ENCODE results near the gene MAGT1.
A peak's percentile ranks its signal among the peaks of the same experiment; 100 is the strongest.
"Not testable (repeated sequence)": the region's sequence is repeated elsewhere in the genome, so short reads cannot be mapped to it uniquely, and the experiment has no call there.

The MAGT1 gene

DNA sequence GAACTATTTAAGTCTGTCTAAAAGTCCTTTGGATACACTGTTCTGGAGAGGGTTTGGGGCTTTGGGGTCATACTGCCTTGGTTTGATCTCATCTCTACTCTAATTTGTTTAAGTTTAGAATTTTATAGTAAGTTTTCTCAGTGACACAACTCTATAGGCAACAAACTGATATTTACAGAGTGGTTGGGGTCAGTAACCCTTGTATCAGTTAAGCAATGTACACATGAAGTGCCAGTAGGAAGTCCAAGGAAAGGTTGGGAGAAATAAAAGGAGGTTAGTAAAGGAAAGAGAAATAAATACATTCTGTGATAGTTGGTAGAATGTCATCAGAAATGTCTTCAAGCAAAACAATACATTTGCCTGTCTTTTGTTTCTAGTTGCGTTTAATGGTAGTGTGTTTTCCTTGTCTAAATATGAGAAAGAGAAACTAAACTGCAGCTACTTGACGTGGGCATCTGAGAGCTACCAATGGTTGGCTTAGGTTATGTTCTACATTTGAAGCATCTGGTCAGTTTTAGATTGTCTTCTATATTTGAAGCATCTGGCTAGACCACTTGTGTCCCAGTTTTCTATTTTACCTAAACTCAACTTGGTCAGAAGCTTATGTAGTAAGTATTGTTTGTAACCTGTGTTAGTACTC lies 22.2 kb upstream of the MAGT1 start:
- Histone ChIP-seq H3K27ac (ENCODE audit: low read length) (no peak overlapping the region), H3K36me3 (ENCODE audit: insufficient read depth, low read depth, low read length) (no peaks in the 10 kb centered on the region), H3K9ac (ENCODE audit: low read depth, low read length) (no peak overlapping the region), H3K27me3 (ENCODE audit: insufficient read depth, low read length) (no peaks in the 10 kb centered on the region), H3K4me1 (ENCODE audit: insufficient read depth, low read length) (no peaks in the 10 kb centered on the region), H3K4me3 (ENCODE audit: low read length) (no peak overlapping the region), H3K9me3 (ENCODE audit: insufficient read depth, low read depth, low read length) (no peaks in the 10 kb centered on the region)

DNA sequence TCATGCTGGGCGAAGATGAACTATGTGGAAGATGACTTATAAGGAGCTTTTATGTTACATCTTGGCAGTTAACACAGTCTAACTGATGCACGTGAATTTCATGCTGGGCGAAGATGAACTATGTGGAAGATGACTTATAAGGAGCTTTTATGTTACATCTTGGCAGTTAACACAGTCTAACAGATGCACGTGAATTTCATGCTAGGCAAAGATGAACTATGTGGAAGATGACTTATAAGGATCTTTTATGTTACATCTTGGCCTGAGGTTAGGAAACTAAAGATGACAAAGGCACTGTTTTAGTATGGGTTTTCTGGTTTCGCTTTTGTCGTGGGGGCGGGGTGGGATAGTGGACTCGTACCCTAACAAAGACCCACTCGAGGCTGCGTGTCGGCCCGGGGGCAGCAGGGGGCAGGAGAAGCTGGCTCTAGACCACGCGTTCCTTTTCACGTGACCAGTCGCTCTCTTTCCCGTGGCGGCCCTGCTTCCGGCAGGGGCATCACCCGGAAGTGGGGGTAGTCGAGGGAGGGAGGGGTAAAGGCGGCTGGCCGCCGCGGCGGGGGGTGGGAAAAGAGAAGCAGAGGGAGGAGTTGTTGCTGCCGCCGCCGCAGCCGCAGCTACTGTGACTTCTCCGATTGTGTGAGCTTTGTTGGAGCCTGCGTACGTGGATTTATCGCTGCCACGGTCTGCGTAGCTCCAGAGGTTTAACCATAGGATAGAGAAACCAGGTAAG lies 15.0 kb upstream of the MAGT1 start, which contains the start of gene ATP7A:
Gene ATP7A (plus strand): TSS at position 586 of the 733 bp plus-strand sequence. CDS start 60,949 bp downstream, outside the sequence.
- peak within 1 kb of the TSS; percentile 82; the same call in 1 of the 2 replicates for H3K9ac ChIP-seq (ENCODE audit: low read depth, low read length)

DNA sequence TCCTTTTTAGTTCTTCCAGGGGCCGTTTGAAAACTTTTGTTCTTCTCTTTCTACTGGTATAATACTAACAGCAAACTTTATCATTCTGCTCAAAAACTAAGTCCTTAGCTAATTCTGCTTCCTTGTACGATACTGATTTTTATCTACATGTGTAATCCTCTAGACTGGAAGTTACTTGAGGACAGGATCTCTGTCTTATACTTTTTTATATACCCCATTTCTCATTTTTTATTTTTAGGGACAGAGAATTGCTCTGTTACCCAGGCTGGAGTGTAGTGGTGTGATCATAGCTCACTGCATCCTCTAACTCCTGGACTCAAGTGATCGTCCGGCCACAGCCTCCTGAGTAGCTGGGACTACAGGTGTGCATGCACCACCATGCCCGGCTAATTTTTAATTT lies 6.3 kb upstream of the MAGT1 start:
- Histone ChIP-seq H3K9ac (ENCODE audit: low read depth, low read length) (no peak overlapping the region), H3K27me3 (ENCODE audit: insufficient read depth, low read length) (no peaks in the 10 kb centered on the region), H3K4me3 (ENCODE audit: low read length) (peak overlapping the region; percentile 89; the same call in 1 of the 2 replicates), H3K4me1 (ENCODE audit: insufficient read depth, low read length) (no peaks in the 10 kb centered on the region), H3K27ac (ENCODE audit: low read length) (no peak overlapping the region), H3K36me3 (ENCODE audit: insufficient read depth, low read depth, low read length) (peaks cover 36% of the 10 kb centered on the region), H3K9me3 (ENCODE audit: insufficient read depth, low read depth, low read length) (no peaks in the 10 kb centered on the region)

More for the DNA sequence above, 15.0 kb upstream of the MAGT1 start, which contains the start of gene ATP7A:
- H3K27ac ChIP-seq (ENCODE audit: low read length), result no peak within 1 kb of the TSS
- peaks cover 6% of the 10 kb centered on the region; the same call in 1 of the 2 replicates for H3K36me3 ChIP-seq (ENCODE audit: insufficient read depth, low read depth, low read length)
- no peaks in the 10 kb centered on the region for H3K9me3 ChIP-seq (ENCODE audit: insufficient read depth, low read depth, low read length)
- H3K4me3 ChIP-seq (ENCODE audit: low read length), result peak within 1 kb of the TSS; percentile 92
- peaks cover 3% of the 10 kb centered on the region; the same call in 1 of the 2 replicates for H3K4me1 ChIP-seq (ENCODE audit: insufficient read depth, low read length)
- H3K27me3 ChIP-seq (ENCODE audit: insufficient read depth, low read length), result no peaks in the 10 kb centered on the region

DNA sequence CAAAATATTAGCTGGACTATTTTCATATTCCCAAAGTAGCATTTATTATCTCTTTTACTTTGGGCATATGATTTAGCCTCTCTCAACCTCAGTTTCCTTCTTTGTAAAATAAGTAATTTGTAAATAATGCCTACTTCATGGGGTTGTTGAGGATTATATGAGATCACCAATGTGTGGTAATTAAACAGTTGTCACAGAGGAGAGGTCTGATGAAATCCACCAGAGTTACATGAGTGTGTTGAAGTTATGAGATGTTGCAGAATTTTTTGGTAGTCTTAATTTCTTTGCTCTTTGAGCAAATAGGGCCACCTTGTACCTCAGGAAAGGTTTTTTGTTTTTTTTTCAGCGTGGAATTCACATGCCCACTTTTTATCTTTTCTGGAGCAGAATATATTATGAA lies 5.5 kb upstream of the MAGT1 start:
- H3K9me3 ChIP-seq (ENCODE audit: insufficient read depth, low read depth, low read length), result no peaks in the 10 kb centered on the region
- no peak overlapping the region for H3K27ac ChIP-seq (ENCODE audit: low read length)
- H3K27me3 ChIP-seq (ENCODE audit: insufficient read depth, low read length), result no peaks in the 10 kb centered on the region
- no peaks in the 10 kb centered on the region for H3K4me1 ChIP-seq (ENCODE audit: insufficient read depth, low read length)
- H3K36me3 ChIP-seq (ENCODE audit: insufficient read depth, low read depth, low read length), result peaks cover 30% of the 10 kb centered on the region
- H3K4me3 ChIP-seq (ENCODE audit: low read length), result peak overlapping the region; percentile 89
- H3K9ac ChIP-seq (ENCODE audit: low read depth, low read length), result peak overlapping the region; percentile 98

DNA sequence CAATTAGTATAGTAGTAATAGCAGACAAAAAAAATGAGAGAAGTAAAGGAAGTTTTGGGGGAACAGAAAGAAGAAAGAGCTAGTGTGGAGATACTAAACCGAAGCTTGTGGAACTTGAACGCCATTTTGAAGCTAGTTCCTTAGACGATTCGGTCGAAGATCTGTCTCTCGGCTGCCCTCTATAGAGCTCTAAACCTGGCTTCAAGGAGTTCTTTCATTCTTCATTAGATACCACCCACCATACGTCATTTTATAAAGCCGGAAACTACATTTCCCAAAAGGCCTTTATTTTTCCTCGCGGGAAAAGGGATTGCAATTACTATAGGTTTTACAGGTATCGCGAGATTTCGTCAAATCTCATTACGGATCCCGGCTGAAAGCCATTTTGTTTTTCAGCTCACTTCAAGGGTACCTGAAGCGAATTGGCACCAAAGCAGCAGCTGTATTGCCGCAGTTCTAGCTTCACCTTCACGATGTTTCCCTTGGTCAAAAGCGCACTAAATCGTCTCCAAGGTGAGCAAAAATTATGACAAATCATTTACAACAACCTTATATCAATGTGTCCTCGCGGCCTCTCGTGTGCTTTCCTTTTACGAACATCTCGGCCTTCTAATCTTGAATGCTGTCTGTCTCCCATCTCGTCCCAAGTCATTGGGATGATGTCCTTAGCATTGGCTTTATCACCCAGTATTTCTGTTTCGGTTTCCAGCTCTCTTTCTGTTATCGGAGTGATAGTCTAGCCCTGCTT lies 4.0 kb upstream of the MAGT1 start, which contains the start of gene COX7B:
Gene COX7B (plus strand): TSS at position 388 of the 748 bp plus-strand sequence. CDS start 86 bp downstream, at position 474.
- Histone ChIP-seq H3K4me3 (ENCODE audit: low read length) (peak within 1 kb of the TSS; percentile 89), H3K27ac (ENCODE audit: low read length) (peak within 1 kb of the TSS; percentile 82), H3K9ac (ENCODE audit: low read depth, low read length) (peak within 1 kb of the TSS; percentile 98)

DNA sequence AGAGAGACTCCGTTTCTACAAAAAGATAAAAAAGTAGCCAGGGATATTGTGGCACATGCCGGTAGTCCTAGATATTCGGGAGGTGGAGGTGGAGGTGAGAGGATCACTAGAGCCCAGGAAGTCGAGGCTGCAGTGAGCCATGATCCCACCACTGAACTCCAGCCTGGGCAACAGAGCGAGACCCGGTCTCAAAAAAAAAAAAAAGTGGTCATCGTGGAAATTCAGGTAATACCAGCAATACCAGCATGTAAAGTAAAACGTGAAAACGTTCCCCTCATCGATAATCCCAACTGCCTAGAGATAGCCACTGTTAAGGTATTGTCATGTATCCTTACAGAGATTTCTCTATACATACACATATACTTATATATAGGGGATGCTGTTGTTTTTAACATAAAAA lies 1.5 kb downstream of the MAGT1 start:
- Histone ChIP-seq H3K4me3 (ENCODE audit: low read length) (peak overlapping the region; percentile 91; the same call in 1 of the 2 replicates), H3K27me3 (ENCODE audit: insufficient read depth, low read length) (no peaks in the 10 kb centered on the region), H3K9me3 (ENCODE audit: insufficient read depth, low read depth, low read length) (no peaks in the 10 kb centered on the region), H3K36me3 (ENCODE audit: insufficient read depth, low read depth, low read length) (no peaks in the 10 kb centered on the region), H3K4me1 (ENCODE audit: insufficient read depth, low read length) (no peaks in the 10 kb centered on the region), H3K9ac (ENCODE audit: low read depth, low read length) (no peak overlapping the region), H3K27ac (ENCODE audit: low read length) (no peak overlapping the region)

More for the DNA sequence above, 4.0 kb upstream of the MAGT1 start, which contains the start of gene COX7B:
- Histone ChIP-seq H3K9me3 (ENCODE audit: insufficient read depth, low read depth, low read length) (no peaks in the 10 kb centered on the region), H3K4me1 (ENCODE audit: insufficient read depth, low read length) (no peaks in the 10 kb centered on the region), H3K36me3 (ENCODE audit: insufficient read depth, low read depth, low read length) (peaks cover 20% of the 10 kb centered on the region), H3K27me3 (ENCODE audit: insufficient read depth, low read length) (no peaks in the 10 kb centered on the region)

DNA sequence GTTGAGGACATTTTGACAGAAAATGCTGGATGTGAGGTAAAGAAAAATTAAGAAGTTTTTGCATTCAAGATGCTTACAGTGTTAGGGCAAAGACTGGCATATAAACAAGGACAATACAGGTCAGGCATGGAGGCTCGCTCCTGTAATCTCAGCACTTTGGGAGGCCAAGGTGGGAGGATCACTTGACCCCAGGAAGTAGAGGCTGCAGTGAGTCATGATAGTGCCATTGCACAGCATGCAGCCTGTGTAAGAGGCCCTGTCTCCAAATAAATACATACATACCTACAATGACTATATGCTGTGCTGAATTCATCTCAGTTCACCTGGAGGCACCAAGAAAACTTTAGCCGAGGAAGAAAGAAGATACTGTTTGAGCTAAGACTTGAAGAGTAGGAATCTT lies 2.3 kb downstream of the MAGT1 start:
- Histone ChIP-seq H3K9ac (ENCODE audit: low read depth, low read length) (no peak overlapping the region), H3K27me3 (ENCODE audit: insufficient read depth, low read length) (no peaks in the 10 kb centered on the region), H3K36me3 (ENCODE audit: insufficient read depth, low read depth, low read length) (no peaks in the 10 kb centered on the region), H3K27ac (ENCODE audit: low read length) (no peak overlapping the region), H3K4me1 (ENCODE audit: insufficient read depth, low read length) (no peaks in the 10 kb centered on the region), H3K4me3 (ENCODE audit: low read length) (no peak overlapping the region), H3K9me3 (ENCODE audit: insufficient read depth, low read depth, low read length) (no peaks in the 10 kb centered on the region)

DNA sequence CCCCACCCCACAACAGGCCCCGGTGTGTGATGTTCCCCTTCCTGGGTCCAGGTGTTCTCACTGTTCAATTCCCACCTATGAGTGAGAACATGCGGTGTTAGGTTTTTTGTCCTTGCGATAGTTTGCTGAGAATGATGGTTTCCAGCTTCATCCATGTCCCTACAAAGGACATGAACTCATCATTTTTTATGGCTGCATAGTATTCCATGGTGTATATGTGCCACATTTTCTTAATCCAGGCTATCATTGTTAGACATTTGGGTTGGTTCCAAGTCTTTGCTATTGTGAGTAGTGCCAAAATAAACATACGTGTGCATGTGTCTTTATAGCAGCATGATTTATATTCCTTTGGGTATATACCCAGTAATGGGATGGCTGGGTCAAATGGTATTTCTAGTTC lies 13.8 kb downstream of the MAGT1 start:
- H3K9me3 ChIP-seq (ENCODE audit: insufficient read depth, low read depth, low read length); H3K4me1 ChIP-seq (ENCODE audit: insufficient read depth, low read length); H3K4me3 ChIP-seq (ENCODE audit: low read length); H3K36me3 ChIP-seq (ENCODE audit: insufficient read depth, low read depth, low read length); H3K27me3 ChIP-seq (ENCODE audit: insufficient read depth, low read length); H3K9ac ChIP-seq (ENCODE audit: low read depth, low read length); H3K27ac ChIP-seq (ENCODE audit: low read length): not testable (repeated sequence)

DNA sequence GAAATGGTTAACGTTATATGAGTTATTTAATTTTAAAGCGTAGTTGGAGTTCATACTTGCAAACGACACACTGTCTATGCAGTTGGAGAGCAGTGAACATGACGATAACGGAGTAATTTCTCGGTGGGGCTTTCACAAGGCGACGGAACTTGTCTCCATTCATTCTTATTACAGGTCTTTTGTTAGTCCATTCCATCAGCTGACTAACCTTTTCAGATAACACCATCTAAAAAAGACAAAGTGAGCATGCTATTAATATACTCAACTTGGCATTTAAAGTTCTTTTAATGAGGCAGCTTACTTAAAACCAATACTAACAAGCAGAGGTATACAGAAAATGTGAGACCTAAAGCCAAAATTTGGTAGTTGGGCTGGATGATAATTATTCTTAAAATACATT lies 19.9 kb downstream of the MAGT1 start:
- no peaks in the 10 kb centered on the region for H3K4me1 ChIP-seq (ENCODE audit: insufficient read depth, low read length)
- no peak overlapping the region for H3K27ac ChIP-seq (ENCODE audit: low read length)
- no peaks in the 10 kb centered on the region for H3K9me3 ChIP-seq (ENCODE audit: insufficient read depth, low read depth, low read length)
- H3K27me3 ChIP-seq (ENCODE audit: insufficient read depth, low read length), result no peaks in the 10 kb centered on the region
- H3K4me3 ChIP-seq (ENCODE audit: low read length), result no peak overlapping the region
- peaks cover 25% of the 10 kb centered on the region; the same call in 1 of the 2 replicates for H3K36me3 ChIP-seq (ENCODE audit: insufficient read depth, low read depth, low read length)
- no peak overlapping the region for H3K9ac ChIP-seq (ENCODE audit: low read depth, low read length)

DNA sequence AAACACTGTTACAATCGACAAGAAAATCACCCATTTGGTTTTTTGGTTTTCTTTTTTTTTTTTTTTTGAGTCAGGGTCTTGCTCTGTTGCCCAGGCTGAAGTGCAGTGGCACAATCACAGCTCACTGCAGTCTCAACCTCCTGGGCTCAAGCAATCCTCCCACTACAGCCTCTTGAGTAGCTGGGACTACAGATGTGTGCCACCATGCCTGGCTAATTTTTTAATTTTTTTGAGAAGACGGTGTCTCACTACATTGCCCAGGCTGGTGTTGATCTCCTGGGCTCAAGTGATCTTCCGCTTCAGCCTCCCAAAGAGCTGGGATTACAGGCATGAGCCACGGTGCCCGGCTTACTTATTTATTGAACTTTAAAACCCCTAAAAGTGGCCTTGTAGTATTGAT lies 63.7 kb downstream of the MAGT1 start:
- H3K4me3 ChIP-seq (ENCODE audit: low read length); H3K36me3 ChIP-seq (ENCODE audit: insufficient read depth, low read depth, low read length); H3K9ac ChIP-seq (ENCODE audit: low read depth, low read length); H3K4me1 ChIP-seq (ENCODE audit: insufficient read depth, low read length); H3K27ac ChIP-seq (ENCODE audit: low read length); H3K9me3 ChIP-seq (ENCODE audit: insufficient read depth, low read depth, low read length); H3K27me3 ChIP-seq (ENCODE audit: insufficient read depth, low read length): not testable (repeated sequence)

DNA sequence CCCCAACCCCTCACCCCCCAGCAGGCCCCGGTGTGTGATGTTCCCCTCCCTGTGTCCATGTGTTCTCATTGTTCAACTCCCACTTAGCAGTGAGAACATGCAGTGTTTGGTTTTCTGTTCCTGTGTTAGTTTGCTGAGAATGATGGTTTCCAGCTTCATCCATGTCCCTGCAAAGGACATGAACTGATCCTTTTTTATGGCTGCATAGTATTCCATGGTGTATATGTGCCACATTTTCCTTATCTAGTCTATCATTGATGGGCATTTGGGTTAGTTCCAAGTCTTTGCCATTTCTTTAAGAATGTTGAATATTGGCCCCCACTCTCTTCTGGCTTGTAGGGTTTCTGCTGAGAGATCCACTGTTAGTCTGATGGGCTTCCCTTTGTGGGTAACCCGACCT lies 73.2 kb downstream of the MAGT1 start:
- H3K27ac ChIP-seq (ENCODE audit: low read length); H3K9ac ChIP-seq (ENCODE audit: low read depth, low read length); H3K27me3 ChIP-seq (ENCODE audit: insufficient read depth, low read length); H3K4me1 ChIP-seq (ENCODE audit: insufficient read depth, low read length); H3K36me3 ChIP-seq (ENCODE audit: insufficient read depth, low read depth, low read length); H3K9me3 ChIP-seq (ENCODE audit: insufficient read depth, low read depth, low read length); H3K4me3 ChIP-seq (ENCODE audit: low read length): not testable (repeated sequence)
